D721Med (cell line): ENCODE data around the gene ALAS1.
"Not testable (repeated sequence)": the region's sequence is repeated elsewhere in the genome, so short reads cannot be mapped to it uniquely, and the experiment has no call there.

Source experiments
- DNase-seq: peaks from one replicate; pipeline ENCODE4 v3.0.0; 2011; ENCODE audit warnings: low spot score; ENCODE audit not compliant: insufficient read length
- FAIRE-seq: peaks from 2 replicates; lab custom pipeline; 2011; peaks lifted over from hg19 to GRCh38; lab: Jason Lieb, UNC
- TF ChIP-seq, protein P1 (sequence below): IDR thresholded peaks from 2 replicates; pipeline ENCODE4 v1.5.1; 2012; ENCODE audit warnings: mild to moderate bottlenecking, control low read depth; ENCODE audit not compliant: insufficient read depth; ENCODE audit errors: missing control alignments

Gene ALAS1

DNA sequence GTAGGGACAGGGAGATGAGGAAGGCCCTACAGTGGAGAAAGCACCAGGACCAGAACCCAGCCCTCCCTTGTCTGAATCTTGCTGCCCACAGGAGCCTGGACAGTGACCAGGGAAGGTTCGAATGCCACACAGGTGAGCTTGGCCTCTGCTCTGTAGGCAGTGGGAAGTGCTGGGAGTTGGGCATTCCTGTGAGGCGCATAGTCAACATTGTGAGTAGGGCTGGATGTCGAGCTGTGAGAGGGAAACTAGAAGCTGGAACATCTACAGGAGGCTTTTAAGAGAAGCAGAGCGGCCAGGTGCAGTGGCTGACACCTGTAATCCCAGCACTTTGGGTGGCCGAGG, 20.3 kb upstream of the ALAS1 start:
- DNase-seq: no peak
- FAIRE-seq: no peak
- TF ChIP-seq, protein P1, sequence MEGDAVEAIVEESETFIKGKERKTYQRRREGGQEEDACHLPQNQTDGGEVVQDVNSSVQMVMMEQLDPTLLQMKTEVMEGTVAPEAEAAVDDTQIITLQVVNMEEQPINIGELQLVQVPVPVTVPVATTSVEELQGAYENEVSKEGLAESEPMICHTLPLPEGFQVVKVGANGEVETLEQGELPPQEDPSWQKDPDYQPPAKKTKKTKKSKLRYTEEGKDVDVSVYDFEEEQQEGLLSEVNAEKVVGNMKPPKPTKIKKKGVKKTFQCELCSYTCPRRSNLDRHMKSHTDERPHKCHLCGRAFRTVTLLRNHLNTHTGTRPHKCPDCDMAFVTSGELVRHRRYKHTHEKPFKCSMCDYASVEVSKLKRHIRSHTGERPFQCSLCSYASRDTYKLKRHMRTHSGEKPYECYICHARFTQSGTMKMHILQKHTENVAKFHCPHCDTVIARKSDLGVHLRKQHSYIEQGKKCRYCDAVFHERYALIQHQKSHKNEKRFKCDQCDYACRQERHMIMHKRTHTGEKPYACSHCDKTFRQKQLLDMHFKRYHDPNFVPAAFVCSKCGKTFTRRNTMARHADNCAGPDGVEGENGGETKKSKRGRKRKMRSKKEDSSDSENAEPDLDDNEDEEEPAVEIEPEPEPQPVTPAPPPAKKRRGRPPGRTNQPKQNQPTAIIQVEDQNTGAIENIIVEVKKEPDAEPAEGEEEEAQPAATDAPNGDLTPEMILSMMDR: no peak

DNA sequence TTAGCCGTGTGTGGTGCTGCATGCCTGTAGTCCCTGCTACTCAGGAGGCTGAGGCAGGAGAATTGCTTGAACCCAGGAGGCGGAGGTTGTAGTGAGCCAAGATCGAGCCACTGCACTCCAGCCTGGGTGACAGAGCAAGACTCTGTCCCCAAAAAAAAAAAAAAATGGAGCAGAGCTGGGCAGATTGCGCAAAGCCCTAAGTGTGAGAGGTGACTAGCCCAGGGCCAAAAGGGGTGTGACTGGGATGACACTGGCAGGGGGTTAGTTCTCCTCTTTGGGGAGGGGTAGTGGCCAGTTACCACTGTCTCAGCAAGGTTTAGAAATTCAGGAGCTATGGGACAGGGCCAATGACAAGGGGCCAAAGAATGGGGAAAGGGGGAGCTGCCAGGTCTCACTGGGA, 19.8 kb upstream of the ALAS1 start:
- not testable (repeated sequence) for FAIRE-seq, DNase-seq

DNA sequence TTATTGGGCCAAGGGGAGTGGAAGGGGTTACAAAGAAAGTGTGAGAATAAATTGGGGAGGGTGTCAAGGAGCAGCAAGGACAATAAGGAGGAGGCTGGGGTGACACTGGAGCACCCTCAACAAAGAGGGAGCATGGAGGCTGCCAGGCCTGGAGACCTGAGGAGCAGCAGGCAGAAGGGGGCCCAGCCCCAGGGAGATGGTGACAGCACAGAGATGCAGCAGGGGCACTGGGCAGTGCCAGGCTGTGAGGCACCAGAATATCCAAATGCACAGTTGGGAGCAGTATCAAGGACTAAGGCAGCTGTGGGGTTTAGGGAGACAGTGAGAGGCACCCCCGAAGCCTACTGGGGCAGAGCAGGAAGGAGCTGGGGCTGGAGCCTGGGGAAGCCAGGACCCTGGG, 19.4 kb upstream of the ALAS1 start:
- DNase-seq (no peak), FAIRE-seq (no peak)
- TF ChIP-seq, protein P1: no peak

DNA sequence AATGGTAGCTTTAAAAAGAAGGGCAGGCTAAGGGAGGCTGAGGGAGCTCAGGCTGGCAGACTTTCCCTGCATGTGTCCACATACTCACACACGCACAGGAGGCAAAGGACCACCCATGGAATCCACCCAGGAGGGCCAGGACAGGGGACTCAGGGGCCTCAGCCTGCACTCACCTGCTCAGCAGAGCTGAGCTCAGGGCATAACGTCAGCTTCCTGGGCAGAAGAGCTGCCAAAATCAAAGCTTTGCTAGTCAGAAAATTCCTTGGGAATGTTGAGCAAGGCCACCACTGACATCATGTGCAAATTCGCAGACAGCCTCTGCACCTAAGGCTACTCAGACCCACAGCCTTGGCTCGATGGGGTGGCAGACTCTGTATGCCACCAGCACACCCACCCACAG, 16.4 kb upstream of the ALAS1 start:
- DNase-seq (no peak), FAIRE-seq (no peak)
- TF ChIP-seq, protein P1: no peak

DNA sequence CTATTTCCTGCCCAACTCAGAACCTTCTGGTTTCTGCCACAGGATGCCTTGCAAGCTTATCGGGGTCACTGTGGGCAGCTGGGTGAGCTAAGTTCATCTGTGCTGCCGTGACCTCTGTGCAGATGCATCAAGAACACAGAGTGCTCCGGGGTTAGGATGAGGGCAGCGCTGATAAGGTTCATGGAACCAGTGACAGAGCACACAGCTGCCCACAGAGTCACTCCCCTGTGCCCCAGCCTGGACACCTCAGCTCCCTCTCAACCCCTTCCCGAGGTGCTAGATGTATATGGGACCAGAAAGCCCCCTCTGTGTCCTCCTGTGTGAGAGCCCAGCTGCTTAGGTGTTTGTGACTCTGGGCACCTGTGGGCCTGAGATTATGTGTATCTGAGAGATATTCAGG, 15.8 kb upstream of the ALAS1 start:
- DNase-seq (no peak), FAIRE-seq (no peak)
- TF ChIP-seq, protein P1: no peak

DNA sequence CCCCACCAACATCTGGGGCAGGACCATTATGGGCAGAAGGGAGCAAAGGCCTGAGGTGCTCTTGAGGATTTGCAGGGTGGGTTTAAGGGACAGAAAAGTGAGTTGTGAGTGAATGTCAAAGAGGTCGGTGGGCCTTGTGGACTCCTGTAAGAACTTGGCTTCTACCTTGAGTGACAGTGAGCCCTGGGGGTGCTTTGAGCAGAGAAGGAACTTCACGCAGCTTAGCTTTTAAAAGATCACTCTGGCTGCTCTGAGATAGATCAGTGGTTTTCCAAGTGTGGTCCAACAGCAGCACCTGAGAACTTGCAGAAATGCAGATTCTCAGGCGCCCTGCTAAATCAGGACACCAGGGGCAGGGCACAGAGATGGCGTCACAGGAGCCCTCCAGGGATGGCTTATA, 15.3 kb upstream of the ALAS1 start:
- TF ChIP-seq, protein P1: no peak
- DNase-seq: no peak
- FAIRE-seq: no peak

DNA sequence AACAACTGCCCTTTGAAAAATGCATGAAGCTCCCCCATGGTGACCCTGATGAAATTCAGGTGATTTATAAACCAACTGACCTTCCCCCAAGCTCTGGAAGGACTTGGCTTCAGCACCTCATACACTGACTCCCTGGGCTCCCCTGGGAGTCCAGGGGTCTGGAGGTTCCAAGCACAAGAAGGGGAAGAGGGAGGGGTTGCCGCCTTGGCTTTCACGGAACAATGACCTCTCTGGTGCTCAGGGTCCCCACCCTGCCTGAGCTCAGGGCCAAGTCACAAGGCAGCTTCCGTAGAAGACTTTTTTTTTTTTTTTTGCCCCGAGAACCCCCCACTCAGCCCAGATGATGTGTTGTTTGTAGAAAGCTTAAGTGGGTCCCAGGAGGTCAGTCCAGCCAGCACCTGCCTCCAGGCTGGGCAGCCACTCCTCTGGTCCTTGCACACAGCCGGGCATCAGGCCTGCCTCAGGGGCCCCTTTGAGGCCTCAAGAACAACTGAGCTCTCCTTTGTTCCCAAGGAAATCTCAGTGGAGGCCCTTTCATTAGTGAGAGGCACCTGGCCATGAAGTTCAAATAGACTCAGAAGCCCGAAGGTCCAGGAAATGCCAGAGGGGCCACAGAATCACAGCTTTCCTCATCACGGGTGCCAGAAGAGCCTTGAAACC, 14.0 kb upstream of the ALAS1 start:
- TF ChIP-seq, protein P1: no peak
- FAIRE-seq (no peak), DNase-seq (no peak)

DNA sequence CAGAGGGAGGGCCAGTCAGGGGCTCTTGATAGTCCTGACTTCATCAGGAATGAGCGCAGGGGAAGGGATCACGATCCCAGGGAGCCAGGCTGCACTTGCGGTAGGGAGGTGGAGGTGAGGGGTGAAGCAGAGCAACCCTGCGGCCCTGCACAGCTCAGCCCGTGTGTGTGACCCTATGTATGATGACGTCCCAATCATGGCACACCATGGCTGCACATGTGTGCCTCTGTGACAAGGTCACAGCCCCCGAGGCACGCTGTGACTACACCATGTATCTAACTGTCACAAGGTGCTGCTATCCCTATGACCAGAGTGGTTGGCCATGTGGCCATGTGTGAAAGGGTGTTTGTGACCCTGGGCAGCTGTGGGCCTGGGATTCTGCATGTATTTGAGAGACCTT, 13.3 kb upstream of the ALAS1 start:
- TF ChIP-seq, protein P1: no peak
- DNase-seq (no peak), FAIRE-seq (no peak)
